GM23248 (cell line): ENCODE measurements around the gene HPD. TPM values are rescaled to one million over a fixed set of nuclear protein-coding genes. Genes with fewer than 3 reads are reported as not detected.

Source experiments
- DNase-seq: peaks from one replicate; pipeline ENCODE4 v3.0.0-alpha.2; 2015
- H2AFZ ChIP-seq: fragments of 200-600 bp; sonication (generic); 2 replicates; pipeline ENCODE4 v1.6.1; 2016; ENCODE audit warnings: antibody characterized with exemption
- H3F3A ChIP-seq: fragments of 200-600 bp; sonication (generic); 2 replicates; pipeline ENCODE4 v1.6.1; 2016; ENCODE audit warnings: mild to moderate bottlenecking, antibody characterized with exemption, mixed run types; ENCODE audit not compliant: insufficient read depth
- H3K27ac ChIP-seq: fragments of 200-600 bp; sonication (generic); 2 replicates; pipeline ENCODE4 v1.5.1; 2016; ENCODE audit warnings: mild to moderate bottlenecking
- H3K27me3 ChIP-seq: fragments of 200-600 bp; sonication (generic); replicated peaks from 2 replicates; pipeline ENCODE4 v1.6.1; 2016; ENCODE audit warnings: mild to moderate bottlenecking; ENCODE audit not compliant: insufficient read depth
- H3K36me3 ChIP-seq: fragments of 200-600 bp; sonication (generic); 2 replicates; pipeline ENCODE4 v1.6.1; 2016; ENCODE audit warnings: low read depth, mild to moderate bottlenecking
- H3K4me1 ChIP-seq: fragments of 200-600 bp; sonication (generic); 2 replicates; pipeline ENCODE4 v1.6.1; 2016; ENCODE audit warnings: mild to moderate bottlenecking; ENCODE audit not compliant: insufficient read depth
- H3K4me2 ChIP-seq: fragments of 200-600 bp; sonication (generic); one replicate; pipeline ENCODE4 v1.6.1; 2016; ENCODE audit warnings: mild to moderate bottlenecking; ENCODE audit not compliant: unreplicated experiment
- H3K4me3 ChIP-seq: fragments of 200-600 bp; sonication (generic); 2 replicates; pipeline ENCODE4 v1.5.1; 2016; ENCODE audit warnings: mild to moderate bottlenecking
- H3K79me2 ChIP-seq: fragments of 200-600 bp; sonication (generic); 2 replicates; pipeline ENCODE4 v1.6.1; 2016; ENCODE audit warnings: mild to moderate bottlenecking; ENCODE audit not compliant: insufficient read depth
- H3K9ac ChIP-seq: fragments of 200-600 bp; sonication (generic); 2 replicates; pipeline ENCODE4 v1.6.1; 2016; ENCODE audit warnings: mild to moderate bottlenecking
- H3K9me2 ChIP-seq: fragments of 200-600 bp; sonication (generic); 2 replicates; pipeline ENCODE4 v1.6.1; 2016; ENCODE audit warnings: mixed run types, mild to moderate bottlenecking, moderate library complexity; ENCODE audit not compliant: insufficient read depth
- H3K9me3 ChIP-seq: fragments of 200-600 bp; sonication (generic); one replicate; pipeline ENCODE4 v1.6.1; 2017; ENCODE audit warnings: low read depth
- H4K20me1 ChIP-seq: fragments of 200-600 bp; sonication (generic); 2 replicates; pipeline ENCODE4 v1.6.0; 2016; ENCODE audit not compliant: insufficient read depth
- EZH2 ChIP-seq: fragments of 200-600 bp; sonication (generic); IDR thresholded peaks from 2 replicates; pipeline ENCODE4 v1.6.1; 2018; ENCODE audit warnings: antibody characterized with exemption, mild to moderate bottlenecking; ENCODE audit not compliant: insufficient read depth, poor library complexity, severe bottlenecking
- EZH2phosphoT487 ChIP-seq: fragments of 200-600 bp; sonication (generic); IDR thresholded peaks from 2 replicates; pipeline ENCODE4 v1.6.1; 2018; ENCODE audit warnings: antibody characterized with exemption, moderate library complexity, mild to moderate bottlenecking, low read depth; ENCODE audit not compliant: insufficient read depth
- WGBS, 2 experiments: methylation state at CpG; one replicate each; pipeline ENCODE4 v1.1.6; 2015 to 2017; ENCODE audit warnings: low lambda C conversion rate in 2 of 2, low coverage in 1 of 2; ENCODE audit errors: missing lambda C conversion rate in 2 of 2; 5-methylcytosine and 5-hydroxymethylcytosine counted together
- in situ Hi-C: fragments of 300-500 bp; cut with MboI; formaldehyde crosslinking; loops from 2 replicates; pipeline ENCODE4 v1.15.0; 2020
- polyA plus RNA-seq: library from polyadenylated mRNA; unstranded; fragments of >200 nt; fragmentation: Nextera tagmentation; extraction: Ambion mirVana; gene quantifications from 2 replicates; pipeline ENCODE4 v1.2.1, GENCODE V29; 2016
- total RNA-seq: library from RNA; depleted of rRNA; stranded (reverse); fragments of >200 nt; shearing (Covaris generic); gene quantifications from 2 replicates; pipeline ENCODE4 v1.2.3, GENCODE V29; 2014

HPD gene
- total and polyA plus RNA-seq, 2 experiments from 2014 or later = not detected

DNA sequence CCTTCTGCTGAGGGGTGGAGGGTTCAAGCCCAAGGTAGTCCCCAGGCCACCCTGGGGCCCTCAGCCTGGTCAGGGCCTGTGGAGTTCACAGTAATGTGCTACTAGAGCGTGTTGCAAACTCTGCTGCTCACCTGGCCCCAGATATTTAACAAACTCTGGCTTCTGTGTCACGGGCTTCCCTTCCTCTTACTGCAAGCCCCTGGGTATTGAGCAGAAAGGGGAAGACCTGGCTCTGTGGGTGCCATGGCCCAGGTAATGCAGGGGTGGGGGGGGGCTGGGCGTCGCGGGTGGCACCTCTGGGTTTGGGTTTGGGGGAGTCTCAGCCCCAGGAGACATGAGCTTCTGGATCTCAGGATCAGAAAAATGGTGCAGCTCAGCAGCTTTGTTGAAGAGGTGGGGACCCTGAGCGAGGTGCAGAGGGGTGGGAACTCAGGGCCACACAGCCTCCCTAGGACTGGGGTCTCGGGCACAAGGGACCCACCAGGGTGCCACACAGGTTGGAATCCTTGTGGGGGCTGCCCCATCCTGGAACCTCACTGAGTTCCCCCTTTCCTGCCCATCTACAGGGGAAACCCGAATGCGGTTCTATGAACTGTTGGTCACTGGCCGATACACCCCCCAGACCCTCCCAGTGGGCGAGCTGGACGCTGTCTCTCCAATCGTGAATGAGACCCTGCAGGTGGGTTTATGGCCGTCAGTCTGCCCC lies 50.9 kb downstream of the HPD start:
- no peak overlapping the region for H2AFZ ChIP-seq
- 77 to 79% methylated on average over 10 to 14 of the region's 14 CpGs for WGBS, 2 experiments
- H3K4me2 ChIP-seq = no peak overlapping the region
- no peak for DNase-seq
- no peaks in the 10 kb centered on the region for H3K27me3 ChIP-seq
- H3F3A ChIP-seq = peaks cover 11% of the 10 kb centered on the region
- H4K20me1 ChIP-seq = no peaks in the 10 kb centered on the region
- TF ChIP-seq EZH2phosphoT487 (no peak), EZH2 (no peak)
- H3K79me2 ChIP-seq = peaks cover 84% of the 10 kb centered on the region
- peaks cover 7% of the 10 kb centered on the region; the same call in 1 of the 2 replicates for H3K36me3 ChIP-seq
- in situ Hi-C loops = no loop called here
- H3K9ac ChIP-seq = no peak overlapping the region
- H3K27ac ChIP-seq = no peak overlapping the region
- H3K9me2 ChIP-seq = no peaks in the 10 kb centered on the region
- H3K4me3 ChIP-seq = no peak overlapping the region
- no peaks in the 10 kb centered on the region for H3K9me3 ChIP-seq
- peaks cover 18% of the 10 kb centered on the region for H3K4me1 ChIP-seq

DNA sequence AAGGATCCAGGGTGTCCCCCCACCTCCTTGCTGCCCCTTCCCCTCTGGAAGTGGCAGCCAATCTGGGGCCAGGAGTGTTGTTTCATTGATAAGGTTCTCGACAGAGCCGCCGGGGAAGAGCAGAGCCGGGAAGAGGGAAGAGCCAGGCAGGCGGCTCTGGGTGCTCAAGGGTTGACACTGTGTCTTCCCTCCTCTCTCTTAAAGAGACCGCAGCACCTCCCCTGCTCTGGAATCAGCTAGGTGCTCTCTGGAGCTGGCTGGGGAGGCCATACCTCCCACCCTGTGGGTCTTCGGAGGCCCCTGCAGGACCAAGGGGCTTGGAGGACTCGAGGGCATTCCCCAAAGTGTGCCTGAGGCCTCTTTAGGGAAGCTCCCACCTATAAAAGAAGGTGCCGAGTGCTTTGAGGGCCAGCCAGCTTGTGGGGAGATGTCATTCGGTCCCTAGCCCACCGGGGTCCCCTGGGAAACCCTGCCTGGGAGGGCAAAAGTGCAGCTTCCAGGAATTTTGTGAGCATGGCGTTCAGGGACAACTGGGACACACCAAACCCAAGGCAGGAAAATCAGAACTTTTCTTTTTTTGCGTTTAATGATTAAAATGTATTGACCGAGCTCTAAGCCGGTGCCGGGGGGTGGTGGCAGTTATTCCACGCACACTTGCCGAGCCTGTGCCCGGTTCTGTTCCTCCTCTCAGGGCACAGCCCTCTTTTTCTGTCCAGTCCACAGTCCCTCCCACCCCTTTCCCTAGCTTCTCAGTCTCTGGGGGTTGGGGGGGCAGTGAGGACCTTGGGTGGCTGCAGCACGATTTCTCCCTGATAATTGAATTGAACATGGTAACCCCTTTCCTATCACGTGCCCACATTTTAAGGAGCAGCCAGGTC lies 51.9 kb downstream of the HPD start:
- TF ChIP-seq EZH2 (no peak), EZH2phosphoT487 (no peak)

GRCh38 chr12:121806009-121806545 lies 52.6 kb downstream of the HPD start:
- in situ Hi-C loops = no loop called here
- H2AFZ ChIP-seq = no peak overlapping the region

More for the DNA sequence above, 51.9 kb downstream of the HPD start:
- Histone ChIP-seq H3K4me3 (peak overlapping the region; percentile 80), H4K20me1 (no peaks in the 10 kb centered on the region), H3K9me2 (no peaks in the 10 kb centered on the region), H3K9me3 (no peaks in the 10 kb centered on the region), H3K27ac (peak overlapping the region; percentile 47), H3K27me3 (no peaks in the 10 kb centered on the region), H3K79me2 (peaks cover 84% of the 10 kb centered on the region), H3K9ac (peak overlapping the region; percentile 99), H3K4me2 (peak overlapping the region; percentile 98), H3K36me3 (peaks cover 7% of the 10 kb centered on the region; the same call in 1 of the 2 replicates), H3K4me1 (peaks cover 24% of the 10 kb centered on the region), H2AFZ (no peak overlapping the region), H3F3A (peaks cover 21% of the 10 kb centered on the region)
- DNase-seq = peak; percentile 66
- in situ Hi-C loops = no loop called here
- WGBS, 2 experiments = 27 to 36% methylated on average over 21 of the region's 21 CpGs

More at GRCh38 chr12:121806009-121806545, 52.6 kb downstream of the HPD start:
- WGBS, 2 experiments = 2% methylated on average over 16 of the region's 16 CpGs
- Histone ChIP-seq H3K4me3 (peak overlapping the region; percentile 80), H3K79me2 (peaks cover 84% of the 10 kb centered on the region), H3K4me1 (peaks cover 29% of the 10 kb centered on the region), H3K9me2 (no peaks in the 10 kb centered on the region), H3K9ac (peak overlapping the region; percentile 99), H3K36me3 (peaks cover 7% of the 10 kb centered on the region; the same call in 1 of the 2 replicates), H3K27ac (peak overlapping the region; percentile 47), H3K27me3 (no peaks in the 10 kb centered on the region), H3F3A (peaks cover 23% of the 10 kb centered on the region), H3K4me2 (peak overlapping the region; percentile 98), H3K9me3 (no peaks in the 10 kb centered on the region), H4K20me1 (no peaks in the 10 kb centered on the region)
- TF ChIP-seq EZH2 = no peak
- TF ChIP-seq EZH2phosphoT487 = no peak
- peak; percentile 40 for DNase-seq
